RWPE2 (cell line): ENCODE results near the gene SAT1.

ENCODE experiments used
- ATAC-seq: fragments of 200-7000 bp; cut with Tn5 transposase; 3 replicates; pipeline ENCODE4 v1.9.1; 2021; ENCODE audit warnings: low read depth
- DNase-seq: peaks from one replicate; pipeline ENCODE4 v3.0.0-alpha.2; 2020; ENCODE audit warnings: low spot score
- H3K27ac ChIP-seq: fragments of 450-650 bp; 2 replicates; pipeline ENCODE4 v1.5.1; 2017; ENCODE audit warnings: mild to moderate bottlenecking; ENCODE audit not compliant: poor library complexity, severe bottlenecking
- H3K27me3 ChIP-seq: fragments of 250-450 bp; sonication (Bioruptor Pico); 2 replicates; pipeline ENCODE4 v1.5.1; 2021; ENCODE audit warnings: mild to moderate bottlenecking, moderate library complexity; ENCODE audit not compliant: insufficient read depth, poor library complexity, severe bottlenecking
- H3K36me3 ChIP-seq: fragments of 250-450 bp; sonication (Bioruptor Pico); 2 replicates; pipeline ENCODE4 v1.5.1; 2020; ENCODE audit warnings: low read depth, mild to moderate bottlenecking, moderate library complexity
- H3K4me1 ChIP-seq: fragments of 250-450 bp; sonication (Bioruptor Pico); 2 replicates; pipeline ENCODE4 v1.5.1; 2021; ENCODE audit warnings: mild to moderate bottlenecking, moderate library complexity; ENCODE audit not compliant: insufficient read depth, poor library complexity, severe bottlenecking
- H3K4me3 ChIP-seq: fragments of 250-450 bp; sonication (Bioruptor Pico); 2 replicates; pipeline ENCODE4 v1.5.1; 2021; ENCODE audit warnings: mild to moderate bottlenecking, moderate library complexity; ENCODE audit not compliant: severe bottlenecking
- H3K9me3 ChIP-seq: fragments of 250-450 bp; sonication (Bioruptor Pico); 2 replicates; pipeline ENCODE4 v1.5.1; 2021; ENCODE audit warnings: mild to moderate bottlenecking, moderate library complexity; ENCODE audit not compliant: severe bottlenecking
- TF ChIP-seq, protein P1 (sequence below): fragments of 450-650 bp; IDR thresholded peaks from one replicate; pipeline ENCODE4 v1.5.1; 2017; ENCODE audit warnings: mild to moderate bottlenecking, moderate library complexity; ENCODE audit not compliant: poor library complexity, severe bottlenecking

Gene SAT1

DNA sequence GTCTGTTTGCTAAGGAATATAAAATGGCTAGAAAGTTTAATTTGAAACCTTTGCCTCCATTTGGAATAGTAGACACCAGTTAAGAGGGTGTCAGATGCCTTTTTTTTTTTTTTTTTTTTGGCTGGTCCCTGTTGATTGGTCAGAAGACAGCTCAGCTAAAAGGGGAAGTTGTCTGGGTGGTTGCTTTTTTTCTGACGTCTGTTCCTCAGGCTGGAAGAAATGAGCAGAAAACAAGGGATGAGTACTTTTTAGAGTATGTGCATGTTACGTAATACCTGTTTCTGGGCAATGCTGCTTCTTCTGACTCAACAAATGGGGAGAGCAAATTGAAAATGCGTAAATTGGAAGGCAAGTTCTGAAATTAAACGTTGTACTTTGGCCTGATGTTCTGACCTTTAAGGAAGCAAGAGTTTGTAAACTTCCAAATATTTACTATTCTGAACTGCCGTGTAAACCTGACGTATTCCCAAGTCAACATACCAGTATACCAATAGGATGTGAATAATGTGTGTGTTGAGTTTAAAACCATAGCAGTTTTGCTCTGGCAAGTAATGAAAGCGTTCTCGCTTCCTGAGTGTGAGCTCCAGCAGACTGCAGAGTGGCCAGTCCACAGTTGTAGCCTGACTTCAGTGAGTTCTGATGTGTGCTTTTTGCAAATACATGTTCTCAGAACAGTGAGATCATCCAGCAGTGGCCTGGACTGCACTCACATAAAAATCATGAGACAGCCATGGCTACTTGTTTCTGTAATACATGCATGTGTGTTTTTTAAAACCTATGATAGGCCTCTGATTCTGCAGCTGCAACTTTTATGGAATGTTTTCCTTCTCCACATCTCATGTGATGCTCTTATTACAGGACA lies 1.7 kb downstream of the SAT1 start:
- TF ChIP-seq, protein P1, sequence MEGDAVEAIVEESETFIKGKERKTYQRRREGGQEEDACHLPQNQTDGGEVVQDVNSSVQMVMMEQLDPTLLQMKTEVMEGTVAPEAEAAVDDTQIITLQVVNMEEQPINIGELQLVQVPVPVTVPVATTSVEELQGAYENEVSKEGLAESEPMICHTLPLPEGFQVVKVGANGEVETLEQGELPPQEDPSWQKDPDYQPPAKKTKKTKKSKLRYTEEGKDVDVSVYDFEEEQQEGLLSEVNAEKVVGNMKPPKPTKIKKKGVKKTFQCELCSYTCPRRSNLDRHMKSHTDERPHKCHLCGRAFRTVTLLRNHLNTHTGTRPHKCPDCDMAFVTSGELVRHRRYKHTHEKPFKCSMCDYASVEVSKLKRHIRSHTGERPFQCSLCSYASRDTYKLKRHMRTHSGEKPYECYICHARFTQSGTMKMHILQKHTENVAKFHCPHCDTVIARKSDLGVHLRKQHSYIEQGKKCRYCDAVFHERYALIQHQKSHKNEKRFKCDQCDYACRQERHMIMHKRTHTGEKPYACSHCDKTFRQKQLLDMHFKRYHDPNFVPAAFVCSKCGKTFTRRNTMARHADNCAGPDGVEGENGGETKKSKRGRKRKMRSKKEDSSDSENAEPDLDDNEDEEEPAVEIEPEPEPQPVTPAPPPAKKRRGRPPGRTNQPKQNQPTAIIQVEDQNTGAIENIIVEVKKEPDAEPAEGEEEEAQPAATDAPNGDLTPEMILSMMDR: no peak
- H3K4me3 ChIP-seq: peak overlapping the region; percentile 61
- peak; percentile 20; the same call in 2 of the 3 replicates for ATAC-seq
- peaks cover 29% of the 10 kb centered on the region for H3K36me3 ChIP-seq
- DNase-seq: no peak
- peaks cover 5% of the 10 kb centered on the region for H3K4me1 ChIP-seq
- peak overlapping the region; percentile 86 for H3K27ac ChIP-seq
- H3K27me3 ChIP-seq: no peaks in the 10 kb centered on the region
- no peaks in the 10 kb centered on the region for H3K9me3 ChIP-seq

DNA sequence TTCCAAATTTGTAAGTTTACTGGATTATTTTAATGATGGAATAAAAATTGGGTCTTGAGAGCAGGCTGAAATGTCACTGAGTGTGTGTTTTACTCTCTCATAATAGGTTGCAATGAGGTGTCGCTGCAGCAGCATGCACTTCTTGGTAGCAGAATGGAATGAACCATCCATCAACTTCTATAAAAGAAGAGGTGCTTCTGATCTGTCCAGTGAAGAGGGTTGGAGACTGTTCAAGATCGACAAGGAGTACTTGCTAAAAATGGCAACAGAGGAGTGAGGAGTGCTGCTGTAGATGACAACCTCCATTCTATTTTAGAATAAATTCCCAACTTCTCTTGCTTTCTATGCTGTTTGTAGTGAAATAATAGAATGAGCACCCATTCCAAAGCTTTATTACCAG lies 2.6 kb downstream of the SAT1 start:
- DNase-seq (no peak), ATAC-seq (no peak)
- Histone ChIP-seq H3K36me3 (peaks cover 29% of the 10 kb centered on the region), H3K27ac (peak overlapping the region; percentile 86), H3K4me3 (no peak overlapping the region), H3K9me3 (no peaks in the 10 kb centered on the region), H3K27me3 (no peaks in the 10 kb centered on the region), H3K4me1 (peaks cover 5% of the 10 kb centered on the region)
- TF ChIP-seq, protein P1: no peak

DNA sequence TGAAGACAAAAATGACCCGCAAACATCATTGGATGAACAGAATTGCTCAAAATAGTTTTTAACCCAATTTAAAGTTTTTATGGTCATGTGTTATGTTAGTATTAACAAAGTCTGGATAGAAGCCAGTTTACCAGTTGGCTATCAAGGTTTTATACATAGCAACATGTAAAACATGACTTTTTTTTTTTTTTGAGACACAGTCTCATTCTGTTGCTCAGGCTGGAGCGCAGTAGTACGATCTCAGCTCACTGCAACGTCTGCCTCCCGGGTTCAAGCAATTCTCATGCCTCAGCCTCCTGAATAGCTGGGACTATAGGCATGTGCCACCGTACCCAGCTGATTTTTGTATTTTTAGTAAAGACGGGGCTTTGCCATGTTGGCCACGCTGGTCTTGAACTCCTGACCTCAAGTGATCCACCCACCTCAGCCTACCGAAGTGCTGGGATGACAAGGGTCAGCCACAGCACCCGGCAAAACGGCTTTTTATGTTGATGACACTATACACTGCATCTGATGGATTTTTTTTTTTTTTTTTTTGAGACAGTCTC lies 3.4 kb downstream of the SAT1 start:
- TF ChIP-seq, protein P1: no peak
- Histone ChIP-seq H3K27me3 (no peaks in the 10 kb centered on the region), H3K36me3 (peaks cover 29% of the 10 kb centered on the region), H3K4me3 (no peak overlapping the region), H3K27ac (peak overlapping the region; percentile 86), H3K4me1 (peaks cover 5% of the 10 kb centered on the region), H3K9me3 (no peaks in the 10 kb centered on the region)
- no peak for DNase-seq
- no peak for ATAC-seq

DNA sequence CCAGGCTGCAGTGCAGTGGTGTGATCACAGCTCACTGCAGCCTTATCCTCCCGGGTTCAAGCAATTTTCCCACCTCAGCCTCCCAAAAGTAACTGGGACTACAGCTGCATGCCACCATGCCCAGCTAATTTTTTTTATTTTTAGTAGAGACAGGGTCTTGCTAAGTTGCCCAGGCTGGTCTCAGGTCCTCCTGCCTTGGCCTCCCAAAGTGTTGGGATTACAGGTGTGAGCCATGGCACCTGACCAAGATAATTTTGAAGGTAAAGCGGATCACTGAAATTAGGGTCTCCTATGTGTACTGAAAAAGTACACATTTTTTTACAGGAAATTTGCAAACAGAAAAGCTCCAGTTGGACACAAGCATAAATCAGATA lies 4.8 kb downstream of the SAT1 start:
- Histone ChIP-seq H3K36me3 (peaks cover 29% of the 10 kb centered on the region), H3K27ac (peak overlapping the region; percentile 19)
- TF ChIP-seq, protein P1: no peak

DNA sequence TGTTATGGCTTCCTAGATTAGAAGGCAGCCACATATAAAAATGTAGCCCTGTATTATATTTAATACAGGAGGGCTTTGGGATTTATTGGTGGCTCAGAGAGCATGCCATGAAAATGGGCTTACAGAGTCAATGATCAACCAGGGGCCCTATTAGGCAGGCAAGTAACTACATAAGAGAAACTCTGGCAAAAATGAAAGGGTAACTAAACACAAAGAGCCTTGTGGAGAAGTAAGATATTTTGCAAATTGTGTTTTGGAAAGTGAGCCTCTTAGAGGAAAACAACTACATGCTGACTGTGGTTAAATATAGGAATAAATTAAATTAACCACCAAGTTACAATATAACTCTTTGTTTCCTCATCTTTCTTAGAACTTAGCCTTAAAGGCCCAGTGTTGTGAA lies 5.5 kb downstream of the SAT1 start:
- H3K4me3 ChIP-seq: no peak overlapping the region
- peak overlapping the region; percentile 19 for H3K27ac ChIP-seq
- no peaks in the 10 kb centered on the region for H3K27me3 ChIP-seq
- peaks cover 29% of the 10 kb centered on the region for H3K36me3 ChIP-seq
- H3K9me3 ChIP-seq: no peaks in the 10 kb centered on the region
- ATAC-seq (no peak), DNase-seq (no peak)
- TF ChIP-seq, protein P1: no peak
- peaks cover 11% of the 10 kb centered on the region for H3K4me1 ChIP-seq

More for the DNA sequence above, 4.8 kb downstream of the SAT1 start:
- H3K9me3 ChIP-seq: no peaks in the 10 kb centered on the region
- no peak overlapping the region for H3K4me3 ChIP-seq
- H3K27me3 ChIP-seq: no peaks in the 10 kb centered on the region
- no peak for DNase-seq
- H3K4me1 ChIP-seq: peaks cover 8% of the 10 kb centered on the region
- no peak for ATAC-seq
